IPS DF 4.7 (cell line): ENCODE measurements around the gene RFNG.

ENCODE experiments used
- DNase-seq: peaks from one replicate; pipeline ENCODE4 v3.0.0-alpha.2; 2013; ENCODE audit warnings: low spot score; ENCODE audit errors: extremely low read depth

RFNG gene, protein sequence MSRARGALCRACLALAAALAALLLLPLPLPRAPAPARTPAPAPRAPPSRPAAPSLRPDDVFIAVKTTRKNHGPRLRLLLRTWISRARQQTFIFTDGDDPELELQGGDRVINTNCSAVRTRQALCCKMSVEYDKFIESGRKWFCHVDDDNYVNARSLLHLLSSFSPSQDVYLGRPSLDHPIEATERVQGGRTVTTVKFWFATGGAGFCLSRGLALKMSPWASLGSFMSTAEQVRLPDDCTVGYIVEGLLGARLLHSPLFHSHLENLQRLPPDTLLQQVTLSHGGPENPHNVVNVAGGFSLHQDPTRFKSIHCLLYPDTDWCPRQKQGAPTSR

DNA sequence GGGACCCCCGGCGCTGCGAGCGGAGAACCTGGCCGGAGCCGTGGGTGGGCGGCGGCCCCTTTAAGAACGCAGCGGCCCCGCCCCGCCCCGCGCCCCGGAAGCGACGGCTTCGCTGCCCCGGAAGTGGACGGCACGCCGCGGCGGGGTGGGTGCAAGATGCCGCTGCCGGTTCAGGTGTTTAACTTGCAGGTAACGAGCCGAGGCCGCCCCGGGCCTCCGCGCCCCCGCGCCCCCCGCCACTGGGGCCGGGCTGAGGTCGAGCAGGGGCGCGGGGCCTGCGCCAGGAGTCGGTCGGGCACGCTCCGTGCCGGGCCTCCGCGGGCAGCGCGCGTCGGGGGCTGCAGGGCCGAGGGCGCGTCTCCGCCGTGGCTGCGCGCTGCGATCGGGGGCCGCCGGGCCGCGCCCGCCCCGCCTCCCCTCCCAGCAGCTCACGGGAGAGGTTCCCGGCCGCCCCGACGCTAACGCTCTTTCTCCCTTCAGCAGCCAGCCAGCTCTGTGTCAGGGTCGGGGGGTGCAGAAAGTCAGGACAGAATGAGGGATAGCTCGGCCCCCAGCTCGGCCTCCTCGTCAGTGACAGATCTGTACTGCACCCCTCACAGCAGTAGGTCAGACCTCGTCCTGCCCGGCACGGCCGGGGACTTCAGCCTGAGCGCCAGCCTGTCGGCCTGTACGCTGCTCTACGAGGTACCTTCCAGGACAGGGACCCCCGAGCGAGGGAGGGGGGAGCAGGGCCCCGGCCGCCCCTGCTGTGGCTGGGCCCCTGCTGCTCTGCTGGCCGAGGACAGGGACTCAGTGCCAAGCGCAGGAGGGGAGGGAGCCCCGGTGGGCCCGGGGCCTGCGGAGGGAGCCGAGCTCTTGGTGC, at the start of gene RFNG, which contains the start of gene GPS1:
RFNG (minus strand) TSS at position 36 of the 862 bp plus-strand sequence. CDS start 45 bp downstream, outside the sequence.
GPS1 (plus strand) TSS at position 123 of the 862 bp plus-strand sequence; CDS start at position 157, 34 bp downstream.
- DNase-seq: no peak

DNA sequence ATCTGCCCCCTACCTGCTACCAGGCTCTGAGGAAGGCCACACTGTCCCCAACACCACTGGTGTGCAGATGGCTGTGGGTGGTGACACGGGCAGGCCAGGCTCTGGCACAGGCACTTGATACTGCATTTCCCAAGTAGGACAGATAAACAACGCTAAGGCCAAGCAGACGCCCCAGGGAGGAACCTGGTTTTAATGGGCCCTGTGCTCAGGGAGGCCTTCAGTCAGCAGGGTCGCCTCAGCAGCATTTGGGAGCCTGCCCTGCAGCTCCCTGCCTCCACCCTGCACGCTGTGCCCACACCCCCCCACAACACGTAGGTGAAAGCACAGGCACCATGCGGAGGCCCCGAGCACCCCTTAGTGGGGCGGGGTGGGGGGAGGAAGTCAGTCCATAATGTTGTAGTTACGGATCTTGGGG, 49.7 kb upstream of the RFNG start:
- DNase-seq: no peak

DNA sequence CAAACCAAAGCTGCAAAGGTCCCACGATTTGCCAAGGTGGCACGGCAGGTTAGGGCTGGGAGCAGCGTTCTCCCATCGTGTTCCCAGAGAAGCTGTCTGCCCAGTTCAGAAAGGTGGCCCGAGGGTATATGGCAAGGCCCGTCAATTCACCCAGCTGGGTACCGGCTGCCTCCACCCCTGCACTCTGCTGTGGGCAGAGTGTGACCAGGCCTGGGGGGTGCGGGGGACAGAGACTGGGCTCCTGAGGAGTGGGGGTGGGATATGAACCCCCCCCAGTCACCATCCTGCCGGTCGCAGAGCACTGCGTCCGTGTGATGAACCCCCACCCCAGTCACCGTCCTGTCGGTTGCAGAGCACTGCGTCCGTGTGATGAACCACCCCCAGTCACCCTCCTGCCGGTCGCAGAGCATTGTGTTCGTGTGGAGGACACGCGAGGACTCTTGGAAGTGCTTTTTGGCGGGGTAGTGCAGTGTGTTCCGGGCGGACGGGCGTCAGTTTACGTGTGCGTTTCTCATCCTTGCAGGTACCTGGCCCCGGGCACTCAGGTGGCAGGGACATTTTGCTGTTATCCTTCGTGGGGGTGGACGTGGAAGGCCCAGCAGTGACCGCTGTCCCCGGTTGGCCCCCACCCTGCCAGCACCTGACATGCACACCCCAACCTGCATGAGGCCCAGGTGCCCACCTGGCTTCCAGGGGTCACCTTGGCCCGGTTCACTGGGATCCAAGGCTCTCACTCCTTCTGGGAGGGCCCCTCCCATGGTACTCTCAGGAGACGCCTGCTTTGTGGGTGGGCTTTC, 49.1 kb upstream of the RFNG start:
- DNase-seq: no peak

DNA sequence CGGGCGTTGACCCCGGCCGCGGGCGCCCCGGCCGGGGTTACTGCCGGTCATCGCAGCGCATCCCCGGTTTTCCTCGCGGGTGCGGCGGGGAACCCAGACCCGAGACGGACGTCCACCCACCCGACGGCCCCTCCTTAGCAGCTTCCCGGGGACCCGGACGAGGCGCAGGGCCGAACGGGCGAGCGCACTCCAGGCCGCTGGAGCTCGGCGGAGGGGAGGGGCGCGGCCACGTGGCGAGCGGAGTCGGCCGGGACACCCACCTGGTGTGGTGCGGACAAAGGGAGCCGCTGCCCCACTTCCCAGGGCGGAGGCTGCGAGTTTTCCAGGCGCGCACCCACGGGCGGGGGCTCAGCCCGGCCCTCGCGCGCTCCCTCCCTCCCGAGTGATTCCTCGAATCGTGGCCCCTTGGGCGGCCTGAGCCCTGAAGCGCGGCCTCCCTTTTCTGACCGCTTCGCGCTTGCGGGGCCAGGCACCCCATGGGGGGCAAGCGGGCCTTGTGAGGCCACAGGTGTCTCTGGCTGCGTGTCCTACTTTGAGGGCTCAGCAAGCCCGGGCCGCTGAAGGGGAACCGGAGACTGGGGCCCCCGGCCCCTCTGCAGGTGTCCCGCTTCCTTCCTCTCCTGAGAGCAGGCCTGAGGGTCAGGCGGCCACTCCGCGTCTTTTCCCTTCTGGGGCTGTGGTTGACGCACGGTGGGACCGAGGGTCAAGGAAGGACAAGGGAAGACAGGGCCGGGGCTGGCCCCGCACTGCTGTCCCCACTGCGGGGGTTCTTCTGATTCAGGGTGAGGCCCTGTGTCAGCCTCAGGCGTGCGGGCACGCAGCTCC, 47.5 kb upstream of the RFNG start:
- no peak for DNase-seq

DNA sequence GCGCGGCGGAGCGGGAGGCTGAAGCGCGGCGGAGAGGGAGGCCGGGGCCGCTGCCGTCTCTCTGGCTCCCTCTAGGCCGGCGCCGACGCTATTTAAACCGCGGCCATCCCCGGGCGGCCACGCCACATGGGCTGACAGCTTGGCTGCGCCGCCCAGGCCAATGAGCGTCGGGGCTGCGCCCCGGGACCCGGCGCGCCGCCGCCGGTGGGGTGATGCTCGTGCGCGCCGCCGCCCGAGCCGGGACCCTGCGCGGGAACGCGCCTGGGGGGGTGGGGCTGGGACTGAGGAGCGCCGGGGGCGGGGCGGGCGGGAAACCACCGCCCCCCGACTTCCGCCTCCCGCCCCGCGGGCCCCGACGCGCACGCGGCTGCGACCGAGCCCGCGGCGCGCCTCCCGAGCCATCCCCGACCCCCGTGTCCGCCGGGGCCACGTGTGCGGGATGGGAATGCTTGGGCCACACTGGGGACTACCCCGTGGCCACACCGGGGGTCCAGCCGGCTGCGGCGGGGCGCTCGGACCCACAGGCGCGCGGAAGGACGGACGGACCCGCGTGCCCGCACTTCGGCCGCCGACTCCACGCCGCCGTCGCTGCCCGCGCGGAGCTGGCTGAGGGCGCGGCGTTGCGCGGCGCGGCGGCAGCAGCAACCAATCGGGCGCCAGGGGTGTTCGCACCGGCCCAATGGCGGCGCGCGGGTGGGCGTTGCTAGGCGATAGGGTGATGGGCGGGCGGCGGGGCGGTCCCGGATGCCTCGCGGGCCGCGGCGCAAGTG, 46.7 kb upstream of the RFNG start, which contains the start of gene FASN:
FASN (minus strand) TSS at position 68 of the 770 bp plus-strand sequence. CDS start 1,791 bp downstream, outside the sequence.
- no peak for DNase-seq

DNA sequence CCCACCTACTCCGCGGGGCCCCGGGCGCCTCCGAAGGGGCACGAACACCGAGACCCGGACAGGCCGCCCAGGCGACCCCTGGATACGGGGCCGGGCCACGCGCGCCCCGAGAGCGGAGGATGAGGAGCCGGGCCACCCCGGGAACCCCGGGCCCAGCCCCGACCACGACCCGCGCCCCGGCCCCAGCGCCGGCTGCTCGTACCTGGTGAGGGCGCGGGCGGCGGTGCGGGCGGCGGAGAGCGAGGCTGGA, 46.2 kb upstream of the RFNG start:
- no peak for DNase-seq

DNA sequence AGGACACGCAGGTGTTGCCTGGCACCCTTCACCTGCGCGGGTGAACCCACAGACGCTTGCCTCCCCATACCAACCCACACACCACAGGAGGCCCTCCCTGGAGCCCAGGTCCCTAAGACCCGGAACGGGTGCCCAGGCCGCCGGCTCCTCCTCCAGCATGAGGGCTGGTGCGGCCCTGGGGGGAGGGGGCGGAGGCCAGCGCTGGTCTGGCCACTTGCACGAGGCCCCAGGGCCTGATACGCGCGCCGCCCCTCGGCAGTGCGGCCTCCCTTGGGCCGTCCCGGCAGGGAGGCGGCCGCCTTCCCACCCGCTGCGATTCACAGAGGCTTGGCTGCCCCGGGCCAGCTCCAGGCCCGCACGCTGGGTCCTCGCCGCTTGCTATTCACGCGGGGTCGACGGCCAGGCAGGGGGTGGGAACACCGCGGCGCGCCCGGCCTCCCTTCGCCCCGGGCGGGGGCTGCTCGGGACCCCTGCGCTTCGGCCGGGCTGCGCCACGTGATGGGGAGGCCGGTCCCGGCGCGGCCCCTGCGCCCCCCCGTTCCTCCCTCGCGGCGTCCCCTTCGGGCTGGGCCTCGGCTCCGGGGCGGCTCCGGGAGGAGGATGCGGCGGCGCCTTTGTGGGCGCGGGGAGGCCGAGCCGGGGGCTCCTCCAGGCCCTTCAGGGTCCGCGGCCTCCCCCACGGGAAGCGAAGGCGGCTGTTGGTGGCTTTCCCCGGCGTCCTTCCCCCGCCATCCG, 45.7 kb upstream of the RFNG start:
- DNase-seq: no peak

DNA sequence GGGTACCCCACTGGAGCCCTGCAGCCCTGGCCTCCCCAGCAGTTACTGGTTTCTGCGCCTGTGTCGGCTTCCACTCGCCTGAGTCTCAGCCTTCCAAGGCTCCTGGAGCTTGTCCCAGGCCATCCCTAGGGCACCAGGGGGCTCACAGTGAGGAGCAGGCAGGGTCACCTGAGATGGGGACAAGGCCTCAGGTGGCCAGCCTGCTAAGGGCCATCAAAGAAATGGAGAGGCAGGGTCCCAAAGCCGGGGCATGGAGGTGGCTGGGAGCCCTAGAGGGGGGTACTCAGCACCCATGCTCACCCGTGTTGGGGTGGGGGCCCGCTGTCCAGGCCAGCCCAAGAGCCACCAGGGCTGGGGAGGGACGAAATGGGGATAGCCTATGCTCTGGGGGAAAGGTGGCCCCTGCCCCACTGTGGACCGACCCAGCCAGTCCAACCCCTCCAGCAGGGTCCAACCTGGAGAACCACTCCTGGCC, 45.1 kb upstream of the RFNG start:
- no peak for DNase-seq

DNA sequence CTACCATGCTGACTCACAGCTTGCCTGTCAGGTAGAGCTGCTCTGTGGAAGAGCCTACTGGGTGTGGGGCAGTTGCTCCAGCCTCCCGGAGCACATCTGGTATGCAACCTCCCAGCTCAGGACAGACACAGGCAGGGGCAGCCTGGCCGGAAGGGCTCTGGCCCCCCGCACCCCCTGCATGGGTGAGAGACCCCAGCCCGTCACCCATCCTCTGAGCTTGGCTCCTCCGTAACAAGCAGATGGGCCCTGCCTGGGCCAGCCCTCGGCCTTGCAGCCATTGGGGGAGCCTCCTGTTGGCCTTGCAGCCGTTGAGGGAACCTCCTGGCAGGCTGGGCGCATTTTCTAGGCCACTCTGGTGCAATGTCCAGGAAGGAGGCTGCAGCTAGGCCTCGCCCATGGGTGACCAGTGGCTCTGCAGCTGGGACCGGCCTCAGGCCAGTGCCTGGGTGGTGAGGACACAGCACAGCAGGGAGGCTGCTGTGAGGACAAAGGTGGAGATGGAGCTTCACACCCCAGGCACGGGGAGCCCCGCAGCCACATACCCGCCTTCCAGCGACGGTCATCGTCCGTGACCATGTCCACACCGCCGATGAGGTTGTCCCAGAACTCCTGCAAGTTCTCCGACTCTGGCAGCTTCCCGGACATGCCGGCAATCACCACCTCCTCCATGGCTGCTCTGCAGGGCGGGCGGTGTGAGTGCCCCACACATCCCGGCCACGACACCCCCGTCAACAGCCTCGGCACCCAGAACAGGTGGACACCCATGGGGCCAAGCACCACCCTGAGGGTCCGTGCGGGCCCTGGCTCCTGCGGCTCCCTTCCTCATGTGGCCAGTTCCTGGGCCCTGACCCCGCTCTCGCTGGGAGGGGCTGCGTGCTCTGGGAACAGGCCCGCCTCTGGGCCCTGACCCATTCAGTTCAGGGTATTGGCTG, 44.4 kb upstream of the RFNG start:
- DNase-seq: no peak

DNA sequence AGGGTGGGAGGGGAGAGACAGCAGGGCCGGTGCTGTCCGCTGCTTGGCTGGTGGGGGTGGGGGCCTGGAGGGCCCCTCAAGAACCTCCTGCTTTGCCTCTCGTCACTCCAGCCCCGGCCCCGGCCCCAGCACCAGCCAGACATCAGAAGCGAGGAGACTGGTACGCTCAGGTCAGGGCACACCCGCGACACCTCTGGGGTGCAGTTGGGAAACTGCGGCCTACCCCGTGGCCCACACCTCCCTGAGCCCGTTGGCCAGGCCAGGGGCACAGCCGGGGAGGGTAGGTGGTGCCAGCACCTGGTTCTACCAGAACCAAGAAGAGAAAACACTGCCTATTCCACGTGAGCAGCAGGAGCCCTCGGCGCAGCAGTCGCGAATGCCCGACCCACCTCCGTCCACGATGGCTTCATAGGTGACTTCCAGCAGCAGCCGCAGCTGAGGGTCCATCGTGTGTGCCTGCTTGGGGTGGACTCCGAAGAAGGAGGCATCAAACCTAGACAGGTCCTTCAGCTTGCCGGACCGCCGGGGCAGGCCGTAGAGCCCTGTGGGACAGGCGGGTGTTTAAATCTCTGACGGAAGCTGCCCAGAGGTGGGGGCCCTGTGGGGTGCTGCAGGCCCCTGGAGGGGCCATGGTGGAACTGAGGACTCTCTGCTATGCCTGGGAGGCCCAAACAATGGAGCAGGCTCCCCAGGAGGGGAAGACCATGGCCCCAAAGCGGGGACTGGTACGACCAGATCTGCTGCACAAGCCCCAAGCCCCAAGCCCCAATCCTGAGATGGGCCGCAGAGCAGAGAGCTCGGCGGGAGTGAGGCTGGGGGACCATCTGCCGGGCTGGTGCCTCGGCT, 43.5 kb upstream of the RFNG start:
- DNase-seq: no peak

DNA sequence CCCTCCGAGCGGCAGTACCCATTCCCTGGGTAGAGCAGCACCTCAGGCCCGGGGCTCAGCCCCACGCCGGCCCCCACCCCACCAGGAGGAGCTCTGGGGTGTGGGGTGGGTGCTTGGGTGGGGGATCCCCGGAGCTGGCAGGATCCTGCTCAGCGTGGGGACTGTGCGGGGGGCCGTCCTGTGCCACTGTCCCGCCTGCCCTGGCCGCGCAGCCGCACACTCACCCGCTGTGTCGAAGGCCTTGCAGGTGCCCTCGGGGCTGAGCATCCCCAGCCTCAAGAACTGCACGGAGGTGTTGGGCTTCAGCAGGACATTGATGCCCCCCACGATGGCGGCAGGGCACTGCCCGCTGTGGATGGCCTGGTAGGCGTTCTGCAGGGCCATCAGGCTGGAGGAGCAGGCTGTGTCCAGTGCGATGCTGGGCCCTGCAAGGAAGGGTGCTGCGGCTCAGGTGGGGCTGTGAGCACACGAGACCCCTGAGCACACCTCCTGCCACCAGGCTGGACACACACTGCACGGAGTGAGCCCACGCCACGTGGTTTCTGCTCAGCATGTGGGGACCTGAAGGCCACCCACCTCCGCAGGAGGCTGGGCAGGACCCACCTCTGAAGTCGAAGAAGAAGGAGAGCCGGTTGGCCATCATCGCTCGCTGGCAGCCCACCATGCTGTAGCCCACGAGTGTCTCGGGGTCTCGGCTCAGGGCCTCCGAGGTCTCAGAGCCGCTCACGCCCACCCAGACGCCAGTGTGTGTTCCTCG, 41.6 kb upstream of the RFNG start:
- no peak for DNase-seq

DNA sequence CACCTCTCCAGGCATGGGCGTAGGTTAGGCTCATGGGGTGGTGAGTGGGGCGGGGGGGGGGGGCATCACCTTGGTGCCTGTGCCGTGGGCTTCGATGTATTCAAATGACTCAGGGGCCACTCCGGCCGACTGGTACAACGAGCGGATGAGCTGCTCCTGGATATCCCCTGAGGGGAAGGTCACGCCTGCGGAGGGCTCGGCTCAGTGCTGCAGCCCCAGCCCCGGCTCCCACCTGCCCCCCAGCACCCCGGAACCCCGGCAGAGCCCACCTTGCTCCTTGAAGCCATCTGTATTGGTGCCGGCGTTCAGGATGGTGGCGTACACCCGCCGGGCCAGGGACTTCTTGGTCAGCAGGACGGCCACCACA, 41.0 kb upstream of the RFNG start:
- no peak for DNase-seq

DNA sequence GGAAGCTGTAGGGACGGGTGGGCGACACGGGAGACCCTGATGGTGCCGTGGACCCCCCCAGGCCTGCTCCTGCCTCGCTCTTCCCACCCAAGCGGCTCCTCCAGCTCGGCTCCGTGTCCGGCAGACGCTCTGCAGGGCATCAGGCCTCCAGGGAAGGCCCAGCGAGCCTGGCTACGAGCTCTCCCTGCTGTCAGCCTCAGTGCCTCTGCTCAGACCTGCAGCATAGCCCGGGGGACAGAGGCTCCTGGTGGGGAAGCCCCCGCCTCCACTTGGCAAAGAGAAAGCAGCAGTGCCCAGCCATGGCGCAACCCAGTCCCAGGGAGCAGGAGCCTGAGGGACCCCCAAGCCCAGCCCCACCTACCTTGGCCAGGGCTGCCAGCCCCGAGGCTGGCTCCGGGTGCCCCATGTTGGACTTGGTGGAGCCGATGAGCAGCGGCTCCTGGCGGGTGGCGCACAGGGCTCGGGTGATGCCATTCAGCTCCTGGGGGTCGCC, 40.5 kb upstream of the RFNG start:
- DNase-seq: no peak

DNA sequence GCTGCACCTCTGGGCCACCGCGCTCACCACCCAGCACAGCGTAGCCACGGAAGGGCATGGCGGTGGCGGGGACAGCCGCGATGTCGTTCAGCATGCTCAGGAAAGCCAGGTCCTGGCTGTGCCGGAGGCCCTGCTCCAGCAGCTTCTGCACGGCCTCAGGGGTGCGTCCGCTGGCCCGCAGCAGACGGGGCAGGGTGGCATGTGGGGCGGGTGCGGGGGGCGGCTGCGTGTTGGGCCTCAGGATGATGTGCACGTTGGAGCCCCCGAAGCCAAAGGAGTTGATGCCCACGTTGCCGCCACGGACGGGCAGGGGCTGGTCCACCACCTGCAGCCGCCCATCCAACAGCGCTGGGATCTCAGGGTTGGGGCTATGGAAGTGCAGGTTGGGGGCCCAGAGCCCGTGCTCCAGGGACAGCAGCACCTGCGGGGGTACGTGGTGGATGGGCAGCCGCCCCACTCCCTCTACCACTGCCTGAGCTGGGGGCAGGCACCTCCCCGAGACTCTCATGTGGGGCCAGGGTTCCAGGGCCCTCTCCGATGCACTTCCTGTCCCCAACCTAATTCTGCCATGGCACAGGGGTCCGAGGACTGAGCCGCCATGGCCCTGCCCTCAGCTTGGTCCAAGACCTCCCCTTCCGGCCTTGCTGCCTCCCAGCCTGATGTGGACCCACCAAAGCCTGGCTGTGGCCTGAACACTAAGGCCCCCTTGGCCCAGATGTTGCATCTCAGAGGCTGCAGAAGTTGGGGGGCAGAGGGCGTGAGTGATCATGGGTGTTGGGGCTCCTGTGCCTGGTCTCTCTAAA, 39.9 kb upstream of the RFNG start:
- no peak for DNase-seq

DNA sequence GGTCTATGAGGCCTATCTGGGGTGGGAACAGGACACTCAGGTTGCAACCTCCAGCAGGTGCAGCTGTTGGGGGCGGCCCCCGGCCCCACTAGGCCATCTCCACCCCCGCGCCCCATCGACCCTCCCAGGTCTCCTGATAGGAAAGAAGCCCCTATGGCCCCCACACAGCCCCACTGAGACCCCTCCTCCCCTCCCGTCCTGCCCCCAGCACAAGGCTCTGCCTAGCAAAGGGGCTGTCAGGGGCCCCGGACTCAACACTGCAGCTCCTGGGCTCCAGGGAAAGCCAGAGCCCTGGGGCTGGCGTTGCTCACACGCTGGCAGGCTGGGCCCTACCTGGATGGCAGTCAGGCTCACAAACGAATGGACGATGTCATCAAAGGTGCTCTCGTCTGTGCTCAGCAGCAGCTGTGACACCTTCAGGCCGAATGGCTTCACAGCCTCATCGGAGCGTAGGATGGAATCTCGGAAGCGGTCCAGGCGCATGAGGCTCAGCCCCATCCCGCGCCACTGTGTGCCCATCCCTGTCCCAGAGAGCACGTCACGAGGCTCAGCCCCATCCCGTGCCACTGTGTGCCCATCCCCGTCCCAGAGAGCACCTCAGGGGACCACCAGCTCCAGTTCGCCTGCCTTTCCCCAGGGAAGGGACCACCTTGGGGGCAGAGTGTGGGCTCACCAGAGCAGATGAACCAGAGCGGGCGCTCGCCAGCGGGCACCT, 39.1 kb upstream of the RFNG start:
- no peak for DNase-seq
